ENCODE measurements around the gene PLAAT3. TPM values are rescaled to one million over a fixed set of nuclear protein-coding genes. Genes with fewer than 3 reads are reported as not detected.
A peak's percentile ranks its signal among the peaks of the same experiment; 100 is the strongest.
"Not testable (repeated sequence)": the region's sequence is repeated elsewhere in the genome, so short reads cannot be mapped to it uniquely, and the experiment has no call there.

Gene PLAAT3
- total and polyA plus RNA-seq, 5 experiments from 2014 or later, result 1.7 to 28.7 (median 7.6) TPM

DNA sequence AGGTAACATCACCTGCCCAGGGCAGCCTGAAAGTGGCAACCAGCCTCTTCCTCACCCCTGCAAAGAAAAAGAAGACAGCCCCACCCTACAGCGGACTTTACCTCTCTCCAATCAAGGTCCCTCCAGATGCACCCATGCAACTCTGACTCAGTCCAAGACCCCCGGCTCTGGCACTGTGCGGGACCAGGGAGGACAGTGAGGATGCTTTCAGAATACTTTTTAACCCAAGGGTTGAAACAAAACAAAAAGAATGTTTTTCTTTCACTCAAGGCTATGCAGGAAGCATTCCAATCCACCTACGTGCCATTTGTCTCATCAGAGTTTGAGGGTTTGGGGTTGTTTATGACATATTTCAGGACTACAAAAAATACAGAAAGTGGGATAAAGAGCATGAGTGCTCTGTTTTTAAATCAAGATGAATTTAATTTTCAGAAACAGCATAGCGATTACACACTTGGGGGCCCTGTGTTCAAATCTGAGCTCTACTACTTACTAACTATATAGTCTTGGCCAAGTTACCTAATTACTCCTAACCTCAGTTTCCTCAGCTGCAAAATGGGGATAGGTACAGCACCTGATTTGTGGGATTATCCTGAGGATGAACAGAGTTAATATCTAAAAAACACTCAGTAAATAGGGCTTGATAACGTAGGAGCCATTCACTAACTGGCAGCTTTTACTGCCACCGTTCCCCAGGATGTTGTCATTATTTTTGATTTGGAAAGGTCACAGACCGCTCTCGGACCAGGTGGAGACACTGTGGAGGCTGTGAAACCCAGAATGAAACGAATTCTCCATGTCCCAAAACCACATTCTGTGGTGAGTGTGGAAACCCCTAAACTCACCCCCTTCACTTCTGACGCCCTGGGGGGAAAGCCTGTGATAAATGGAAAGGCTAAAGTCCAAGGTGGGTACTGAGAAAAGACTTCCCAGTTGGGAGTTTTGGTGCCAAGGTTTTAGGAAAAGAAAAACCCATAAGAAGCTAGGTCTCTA lies 5.6 kb downstream of the PLAAT3 start:
- POLR2A ChIA-PET, result interaction anchor here (0.5 to 0.6 kb wide), 2 partner anchors 103 to 925 kb away, joined by 3 to 6 read pairs; no protein-coding TSS in a partner anchor
- Mint-ChIP-seq H3K9me3 (no peaks in the 10 kb centered on the region), H3K27ac (peak overlapping the region in 4 of 10 donors; percentile 1 to 49 (median 32)), H3K4me1 (peaks cover 13 to 27% (median 20%) of the 10 kb centered on the region in 4 donors), H3K27me3 (peaks cover 0 to 2% (median 0%) of the 10 kb centered on the region in 5 donors), H3K4me3 (peak overlapping the region in 1 of 10 donors; percentile 11), H3K36me3 (no peaks in the 10 kb centered on the region)
- no peak for DNase-seq
- ATAC-seq, result no peak

- no peaks in the 10 kb centered on the region for H3K27me3 Mint-ChIP-seq
- H3K4me3 Mint-ChIP-seq, result no peak overlapping the region
- H3K9me3 Mint-ChIP-seq, result no peaks in the 10 kb centered on the region
- POLR2A ChIA-PET, result no interaction called here
- DNase-seq, result no peak
- no peak overlapping the region for H3K27ac Mint-ChIP-seq
- H3K4me1 Mint-ChIP-seq, result peaks cover 1 to 7% (median 5%) of the 10 kb centered on the region in 4 donors
- no peaks in the 10 kb centered on the region for H3K36me3 Mint-ChIP-seq
- ATAC-seq, result no peak
Measured at GRCh38 chr11:63603180-63603518, 11.1 kb downstream of the PLAAT3 start.

DNA sequence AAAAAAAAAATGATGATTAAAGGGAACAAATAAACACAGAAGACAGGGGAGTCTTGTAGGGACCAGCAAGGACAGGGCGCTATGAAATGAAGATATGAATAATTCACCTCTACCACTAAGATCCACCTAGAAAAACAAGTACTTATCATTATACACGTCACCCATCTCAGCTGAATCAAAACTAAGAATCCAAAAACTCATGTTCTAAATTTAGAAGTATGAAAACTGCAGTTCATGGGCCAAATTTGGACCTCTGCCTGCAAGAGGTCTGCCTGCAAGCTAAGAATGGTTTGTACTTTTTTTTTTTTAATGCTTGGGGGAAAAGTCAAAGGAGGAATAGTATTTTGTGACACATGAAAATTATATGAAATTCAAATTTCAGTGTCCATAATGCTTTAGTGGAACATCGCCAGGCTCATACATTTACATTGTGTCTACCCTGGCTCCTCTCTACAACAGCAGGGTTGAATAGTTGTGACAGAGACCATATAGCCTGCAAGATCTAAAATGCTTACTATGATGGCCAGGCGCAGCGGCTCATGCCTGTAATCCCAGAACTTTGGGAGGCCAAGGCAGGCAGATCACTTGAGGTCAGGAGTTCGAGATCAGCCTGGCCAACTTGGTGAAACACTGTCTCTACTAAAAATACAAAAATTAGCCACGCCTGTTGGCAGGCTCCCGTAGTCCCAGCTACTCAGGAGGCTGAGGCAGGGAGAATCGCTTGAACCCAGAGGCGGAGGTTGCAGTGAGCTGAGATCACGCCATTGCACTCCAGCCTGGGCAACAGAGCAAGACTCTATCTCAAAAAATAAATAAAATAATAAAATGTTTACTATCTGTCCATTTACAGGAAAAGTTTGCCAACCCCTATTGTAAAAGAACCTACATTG lies 11.7 kb downstream of the PLAAT3 start:
- not testable (repeated sequence) for H3K27me3 Mint-ChIP-seq, H3K9me3 Mint-ChIP-seq, H3K4me1 Mint-ChIP-seq, H3K36me3 Mint-ChIP-seq, ATAC-seq, H3K4me3 Mint-ChIP-seq, DNase-seq
- POLR2A ChIA-PET, result interaction anchor here (0.6 kb wide), 1 partner anchor 29 kb away, joined by 4 read pairs; no protein-coding TSS in a partner anchor
- H3K27ac Mint-ChIP-seq, result peak overlapping the region in 1 of 10 donors; percentile 24

- H3K27me3 Mint-ChIP-seq, result no peaks in the 10 kb centered on the region
- peaks cover 0 to 3% (median 2%) of the 10 kb centered on the region in 3 donors for H3K36me3 Mint-ChIP-seq
- POLR2A ChIA-PET, result no interaction called here
- no peak overlapping the region for H3K4me3 Mint-ChIP-seq
- H3K9me3 Mint-ChIP-seq, result no peaks in the 10 kb centered on the region
- DNase-seq, result no peak
- peak overlapping the region in 1 of 10 donors; percentile 53 for H3K27ac Mint-ChIP-seq
- peaks cover 0 to 7% (median under 1%) of the 10 kb centered on the region in 4 donors for H3K4me1 Mint-ChIP-seq
- no peak for ATAC-seq
Measured at GRCh38 chr11:63599211-63600122, 14.8 kb downstream of the PLAAT3 start.

- DNase-seq (no peak), ATAC-seq (no peak)
- Mint-ChIP-seq H3K27ac (peak overlapping the region in 2 of 10 donors; percentile 3 to 46), H3K27me3 (no peaks in the 10 kb centered on the region), H3K4me1 (peaks cover 0 to 7% (median 2%) of the 10 kb centered on the region in 4 donors), H3K4me3 (no peak overlapping the region), H3K36me3 (peaks cover 0 to 9% (median 2%) of the 10 kb centered on the region in 3 donors), H3K9me3 (no peaks in the 10 kb centered on the region)
- POLR2A ChIA-PET, result no interaction called here
Measured at GRCh38 chr11:63598556-63598955, 15.7 kb downstream of the PLAAT3 start.

GRCh38 chr11:63595296-63595695 lies 18.9 kb downstream of the PLAAT3 start:
- Mint-ChIP-seq H3K27ac (no peak overlapping the region), H3K4me1 (peaks cover 0 to 5% (median 0%) of the 10 kb centered on the region in 4 donors), H3K27me3 (no peaks in the 10 kb centered on the region), H3K9me3 (no peaks in the 10 kb centered on the region), H3K36me3 (peaks cover 0 to 9% (median 6%) of the 10 kb centered on the region in 3 donors), H3K4me3 (no peak overlapping the region)
- POLR2A ChIA-PET, result no interaction called here
- no peak for ATAC-seq
- DNase-seq, result no peak

DNA sequence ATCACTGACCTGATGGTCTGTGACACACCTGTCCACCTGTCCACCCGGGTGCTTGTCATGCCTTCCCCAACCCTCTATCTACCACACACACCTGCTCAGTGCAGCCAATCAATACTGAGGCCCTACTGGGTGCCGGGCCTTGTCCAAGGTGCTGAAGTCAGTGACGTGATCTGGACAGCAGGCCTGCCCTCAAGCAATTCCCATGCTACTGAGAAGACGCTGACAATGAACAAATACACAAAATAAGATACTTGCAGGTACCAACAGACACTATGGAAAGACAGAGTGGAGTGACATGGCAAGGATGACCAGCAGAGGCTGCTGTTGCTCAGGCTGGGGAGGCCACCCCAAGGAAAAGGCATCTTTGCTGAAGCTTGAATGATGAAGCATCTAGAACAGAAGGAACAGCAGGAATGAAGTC lies 21.2 kb downstream of the PLAAT3 start:
- ATAC-seq (no peak), DNase-seq (no peak)
- Mint-ChIP-seq H3K4me3 (no peak overlapping the region), H3K27ac (peak overlapping the region in 4 of 10 donors; percentile 7 to 69 (median 25)), H3K36me3 (peaks cover 5 to 14% (median 6%) of the 10 kb centered on the region in 3 donors), H3K27me3 (no peaks in the 10 kb centered on the region), H3K4me1 (peaks cover 0 to 5% (median 0%) of the 10 kb centered on the region in 4 donors), H3K9me3 (no peaks in the 10 kb centered on the region)
- POLR2A ChIA-PET, result no interaction called here

GRCh38 chr11:63590024-63590788 lies 24.0 kb downstream of the PLAAT3 start:
- DNase-seq (no peak), ATAC-seq (no peak)
- POLR2A ChIA-PET, result no interaction called here
- Mint-ChIP-seq H3K27ac (no peak overlapping the region), H3K4me1 (peaks cover 0 to 5% (median 1%) of the 10 kb centered on the region in 4 donors), H3K4me3 (no peak overlapping the region), H3K27me3 (no peaks in the 10 kb centered on the region), H3K36me3 (peaks cover 5 to 17% (median 10%) of the 10 kb centered on the region in 3 donors), H3K9me3 (peaks cover 0 to 3% (median 0%) of the 10 kb centered on the region in 9 donors)

GRCh38 chr11:63589000-63589399 lies 25.2 kb downstream of the PLAAT3 start:
- Mint-ChIP-seq H3K27ac (peak overlapping the region in 2 of 10 donors; percentile 28 to 54), H3K36me3 (peaks cover 5 to 14% (median 10%) of the 10 kb centered on the region in 3 donors), H3K4me3 (no peak overlapping the region), H3K27me3 (no peaks in the 10 kb centered on the region), H3K4me1 (peaks cover 0 to 3% (median 1%) of the 10 kb centered on the region in 4 donors), H3K9me3 (peaks cover 0 to 3% (median 0%) of the 10 kb centered on the region in 9 donors)
- DNase-seq (no peak), ATAC-seq (no peak)
- POLR2A ChIA-PET, result no interaction called here

DNA sequence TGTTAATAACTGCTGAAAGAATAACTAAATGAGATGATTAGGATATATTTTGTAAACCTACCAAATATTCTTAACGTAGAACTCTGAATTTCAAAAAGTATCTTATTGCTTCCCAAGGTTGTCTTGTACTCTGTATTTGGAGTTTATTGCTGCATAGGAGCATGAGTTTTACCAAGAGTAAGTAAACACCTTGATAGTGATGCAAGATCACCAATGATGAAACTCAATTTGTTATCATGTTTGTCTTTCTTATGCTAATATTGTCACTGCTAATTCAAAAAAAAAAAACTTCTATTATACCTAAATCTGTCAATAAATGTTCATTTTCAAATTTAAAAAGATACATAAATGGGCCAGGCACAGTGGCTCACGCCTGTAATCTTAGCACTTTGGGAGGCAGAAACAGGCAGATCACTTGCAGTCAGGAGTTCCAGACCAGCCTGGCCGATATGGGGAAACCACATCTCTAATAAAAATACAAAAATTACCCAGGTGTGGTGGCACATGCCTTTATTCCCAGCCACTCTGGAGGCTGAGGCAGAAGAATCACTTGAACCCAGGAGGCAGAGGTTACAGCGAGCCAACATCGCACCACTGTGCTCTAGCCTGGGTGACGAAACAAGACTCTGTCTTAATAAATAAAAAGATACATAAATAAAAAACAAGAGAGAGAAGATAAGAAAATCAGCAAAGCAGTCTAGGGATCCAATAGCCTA lies 27.6 kb downstream of the PLAAT3 start:
- no peak overlapping the region for H3K4me3 Mint-ChIP-seq
- H3K27ac Mint-ChIP-seq, result no peak overlapping the region
- peaks cover 2 to 10% (median 5%) of the 10 kb centered on the region in 9 donors for H3K9me3 Mint-ChIP-seq
- DNase-seq (no peak), ATAC-seq (no peak)
- H3K36me3 Mint-ChIP-seq, result peaks cover 12 to 15% (median 14%) of the 10 kb centered on the region in 3 donors
- no peaks in the 10 kb centered on the region for H3K27me3 Mint-ChIP-seq
- peaks cover 3 to 22% (median 14%) of the 10 kb centered on the region in 4 donors for H3K4me1 Mint-ChIP-seq
- POLR2A ChIA-PET, result no interaction called here

DNA sequence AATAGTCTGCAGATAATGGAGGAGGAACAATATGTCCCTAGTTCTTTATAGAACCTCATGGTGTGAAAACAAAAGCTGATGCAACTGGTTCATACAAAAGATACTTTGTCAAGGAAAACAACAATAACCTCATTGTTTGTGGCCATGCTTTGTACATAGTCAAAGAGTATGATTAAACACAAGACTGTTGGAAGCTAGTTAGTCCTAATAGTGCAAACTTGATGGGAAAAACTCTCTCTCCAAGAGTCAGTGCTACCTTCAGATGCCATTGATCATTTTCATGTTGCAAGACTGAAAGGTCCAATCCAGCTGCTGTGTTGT lies 30.9 kb downstream of the PLAAT3 start:
- H3K36me3 Mint-ChIP-seq, result peaks cover 12 to 24% (median 16%) of the 10 kb centered on the region in 3 donors
- POLR2A ChIA-PET, result interaction anchor here (1.0 kb wide), 1 partner anchor 32 kb away, joined by 5 read pairs; no protein-coding TSS in a partner anchor
- ATAC-seq (no peak), DNase-seq (no peak)
- H3K4me3 Mint-ChIP-seq, result peak overlapping the region in 1 of 10 donors; percentile 18
- peaks cover 3 to 23% (median 14%) of the 10 kb centered on the region in 4 donors for H3K4me1 Mint-ChIP-seq
- no peaks in the 10 kb centered on the region for H3K27me3 Mint-ChIP-seq
- peak overlapping the region in 3 of 10 donors; percentile 53 to 80 (median 61) for H3K27ac Mint-ChIP-seq
- peaks cover 3 to 34% (median 14%) of the 10 kb centered on the region in 9 donors for H3K9me3 Mint-ChIP-seq
